Astrocyte (in vitro differentiated cells and primary cell): ENCODE results near the gene JUP.

ENCODE experiments used
- EZH2 ChIP-seq: IDR thresholded peaks from 2 replicates; pipeline ENCODE4 v1.6.1; 2012; ENCODE audit warnings: mild to moderate bottlenecking, low read length, inconsistent platforms; ENCODE audit not compliant: insufficient read depth
- TF ChIP-seq, protein P1 (sequence below): IDR thresholded peaks from 2 replicates; pipeline ENCODE4 v1.5.1; 2011; ENCODE audit warnings: low read depth, mild to moderate bottlenecking, inconsistent platforms, low read length, moderate library complexity; ENCODE audit not compliant: insufficient read depth

DNA sequence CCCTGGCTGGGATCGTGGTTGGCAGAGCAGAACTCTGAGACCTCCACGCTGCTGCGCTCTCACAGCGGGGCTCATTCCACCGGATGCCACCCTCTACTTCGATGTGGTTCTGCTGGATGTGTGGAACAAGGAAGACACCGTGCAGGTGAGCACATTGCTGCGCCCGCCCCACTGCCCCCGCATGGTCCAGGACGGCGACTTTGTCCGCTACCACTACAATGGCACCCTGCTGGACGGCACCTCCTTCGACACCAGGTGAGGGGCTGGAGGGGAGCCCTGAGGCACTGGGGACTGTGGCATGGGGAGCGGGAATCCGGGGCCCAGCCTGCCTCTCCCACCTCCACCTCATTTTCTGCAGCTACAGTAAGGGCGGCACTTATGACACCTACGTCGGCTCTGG, 31.5 kb upstream of the JUP start:
- TF ChIP-seq, protein P1, sequence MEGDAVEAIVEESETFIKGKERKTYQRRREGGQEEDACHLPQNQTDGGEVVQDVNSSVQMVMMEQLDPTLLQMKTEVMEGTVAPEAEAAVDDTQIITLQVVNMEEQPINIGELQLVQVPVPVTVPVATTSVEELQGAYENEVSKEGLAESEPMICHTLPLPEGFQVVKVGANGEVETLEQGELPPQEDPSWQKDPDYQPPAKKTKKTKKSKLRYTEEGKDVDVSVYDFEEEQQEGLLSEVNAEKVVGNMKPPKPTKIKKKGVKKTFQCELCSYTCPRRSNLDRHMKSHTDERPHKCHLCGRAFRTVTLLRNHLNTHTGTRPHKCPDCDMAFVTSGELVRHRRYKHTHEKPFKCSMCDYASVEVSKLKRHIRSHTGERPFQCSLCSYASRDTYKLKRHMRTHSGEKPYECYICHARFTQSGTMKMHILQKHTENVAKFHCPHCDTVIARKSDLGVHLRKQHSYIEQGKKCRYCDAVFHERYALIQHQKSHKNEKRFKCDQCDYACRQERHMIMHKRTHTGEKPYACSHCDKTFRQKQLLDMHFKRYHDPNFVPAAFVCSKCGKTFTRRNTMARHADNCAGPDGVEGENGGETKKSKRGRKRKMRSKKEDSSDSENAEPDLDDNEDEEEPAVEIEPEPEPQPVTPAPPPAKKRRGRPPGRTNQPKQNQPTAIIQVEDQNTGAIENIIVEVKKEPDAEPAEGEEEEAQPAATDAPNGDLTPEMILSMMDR, result no peak
- TF ChIP-seq EZH2, result no peak
